Measurements from ENCODE around the gene HSPA1B.

Gene HSPA1B

GRCh38 chr6:31878726-31879125 lies 51.2 kb downstream of the HSPA1B start, which contains the start of gene SLC44A4:
TSS of gene SLC44A4 (minus strand) at chr6:31878997. CDS start at chr6:31878980, 17 bp downstream.
- no peak for TF ChIP-seq EZH2phosphoT487 (IDR thresholded peaks at IDR 0.05; ENCODE audit: borderline replicate concordance, low read length)
- TF ChIP-seq, protein P1, sequence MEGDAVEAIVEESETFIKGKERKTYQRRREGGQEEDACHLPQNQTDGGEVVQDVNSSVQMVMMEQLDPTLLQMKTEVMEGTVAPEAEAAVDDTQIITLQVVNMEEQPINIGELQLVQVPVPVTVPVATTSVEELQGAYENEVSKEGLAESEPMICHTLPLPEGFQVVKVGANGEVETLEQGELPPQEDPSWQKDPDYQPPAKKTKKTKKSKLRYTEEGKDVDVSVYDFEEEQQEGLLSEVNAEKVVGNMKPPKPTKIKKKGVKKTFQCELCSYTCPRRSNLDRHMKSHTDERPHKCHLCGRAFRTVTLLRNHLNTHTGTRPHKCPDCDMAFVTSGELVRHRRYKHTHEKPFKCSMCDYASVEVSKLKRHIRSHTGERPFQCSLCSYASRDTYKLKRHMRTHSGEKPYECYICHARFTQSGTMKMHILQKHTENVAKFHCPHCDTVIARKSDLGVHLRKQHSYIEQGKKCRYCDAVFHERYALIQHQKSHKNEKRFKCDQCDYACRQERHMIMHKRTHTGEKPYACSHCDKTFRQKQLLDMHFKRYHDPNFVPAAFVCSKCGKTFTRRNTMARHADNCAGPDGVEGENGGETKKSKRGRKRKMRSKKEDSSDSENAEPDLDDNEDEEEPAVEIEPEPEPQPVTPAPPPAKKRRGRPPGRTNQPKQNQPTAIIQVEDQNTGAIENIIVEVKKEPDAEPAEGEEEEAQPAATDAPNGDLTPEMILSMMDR (IDR thresholded peaks at IDR 0.05; ENCODE audit: low read depth, low read length, poor library complexity, severe bottlenecking): no peak

GRCh38 chr6:31879143-31879542 lies 51.6 kb downstream of the HSPA1B start:
- no peaks in the 10 kb centered on the region for H3F3A ChIP-seq (ENCODE audit: control insufficient read depth, insufficient read depth)
- TF ChIP-seq, protein P1 (IDR thresholded peaks at IDR 0.05; ENCODE audit: low read depth, low read length, poor library complexity, severe bottlenecking): no peak
- TF ChIP-seq EZH2phosphoT487 (IDR thresholded peaks at IDR 0.05; ENCODE audit: borderline replicate concordance, low read length): no peak
- H3K27ac ChIP-seq (ENCODE audit: low read depth, low read length): no peak overlapping the region
- H3K27me3 ChIP-seq (ENCODE audit: control insufficient read depth, low read length): no peaks in the 10 kb centered on the region
- no peaks in the 10 kb centered on the region for H3K9me2 ChIP-seq (replicated peaks; ENCODE audit: control insufficient read depth, low read length)
- peaks cover 9% of the 10 kb centered on the region for H3K4me1 ChIP-seq (ENCODE audit: control insufficient read depth, low read length)
- H4K20me1 ChIP-seq (ENCODE audit: control insufficient read depth, insufficient read depth, low read depth, low read length): no peaks in the 10 kb centered on the region
- H3K4me3 ChIP-seq (ENCODE audit: low read length): no peak overlapping the region
- no peaks in the 10 kb centered on the region for H3K79me2 ChIP-seq (ENCODE audit: control insufficient read depth, low read length)
- no peaks in the 10 kb centered on the region for H3K9me3 ChIP-seq (ENCODE audit: control insufficient read depth, insufficient read depth, low read length)
- H3K4me2 ChIP-seq (ENCODE audit: low read length): no peak overlapping the region
- H3K36me3 ChIP-seq (ENCODE audit: control insufficient read depth, low read length): peaks cover 41% of the 10 kb centered on the region

More at GRCh38 chr6:31878726-31879125, 51.2 kb downstream of the HSPA1B start, which contains the start of gene SLC44A4:
- H3K4me2 ChIP-seq (ENCODE audit: low read length): no peak within 1 kb of the TSS
- H3K9me2 ChIP-seq (replicated peaks; ENCODE audit: control insufficient read depth, low read length): no peaks in the 10 kb centered on the region
- no peak within 1 kb of the TSS for H3K27ac ChIP-seq (ENCODE audit: low read depth, low read length)
- no peaks in the 10 kb centered on the region for H3K27me3 ChIP-seq (ENCODE audit: control insufficient read depth, low read length)
- H3K36me3 ChIP-seq (ENCODE audit: control insufficient read depth, low read length): peaks cover 38% of the 10 kb centered on the region
- no peaks in the 10 kb centered on the region for H4K20me1 ChIP-seq (ENCODE audit: control insufficient read depth, insufficient read depth, low read depth, low read length)
- H3K79me2 ChIP-seq (ENCODE audit: control insufficient read depth, low read length): no peaks in the 10 kb centered on the region
- H3K4me3 ChIP-seq (ENCODE audit: low read length): no peak within 1 kb of the TSS
- no peaks in the 10 kb centered on the region for H3K9me3 ChIP-seq (ENCODE audit: control insufficient read depth, insufficient read depth, low read length)
- no peaks in the 10 kb centered on the region for H3F3A ChIP-seq (ENCODE audit: control insufficient read depth, insufficient read depth)
- H3K4me1 ChIP-seq (ENCODE audit: control insufficient read depth, low read length): peaks cover 11% of the 10 kb centered on the region
